Astrocyte of the spinal cord (primary cell): ENCODE results near the gene SLC24A1.
A peak's percentile ranks its signal among the peaks of the same experiment; 100 is the strongest.

Experiments used
- DNase-seq: peaks from one replicate; pipeline ENCODE4 v3.0.0; 2011; ENCODE audit warnings: low read depth, low spot score
- H3K4me3 ChIP-seq: 2 replicates; pipeline ENCODE4 v1.5.1; 2011; ENCODE audit warnings: low read depth, mild to moderate bottlenecking, low read length, moderate library complexity
- CTCF ChIP-seq: IDR thresholded peaks from 2 replicates; pipeline ENCODE4 v1.5.1; 2012; ENCODE audit warnings: low read depth, mild to moderate bottlenecking, low read length, inconsistent platforms
- in situ Hi-C: cut with HindIII; loops from 2 replicates; pipeline ENCODE4 v1.10.0; 2017; ENCODE audit warnings: low sequenced_read_pairs

The SLC24A1 gene

GRCh38 chr15:65653341-65653740, 31.6 kb downstream of the SLC24A1 start:
- in situ Hi-C loops: no loop called here
- no peak overlapping the region for H3K4me3 ChIP-seq
- DNase-seq: peak; percentile 31
- TF ChIP-seq CTCF: no peak

GRCh38 chr15:65653801-65654521, 32.2 kb downstream of the SLC24A1 start:
- in situ Hi-C loops: no loop called here
- no peak for TF ChIP-seq CTCF
- no peak overlapping the region for H3K4me3 ChIP-seq
- no peak for DNase-seq

- no peak for TF ChIP-seq CTCF
- in situ Hi-C loops: no loop called here
- peak; percentile 32 for DNase-seq
- H3K4me3 ChIP-seq: no peak overlapping the region
Observed at GRCh38 chr15:65655026-65655425, 33.3 kb downstream of the SLC24A1 start.

GRCh38 chr15:65655457-65655856, 33.7 kb downstream of the SLC24A1 start:
- no peak overlapping the region for H3K4me3 ChIP-seq
- TF ChIP-seq CTCF: no peak
- in situ Hi-C loops: no loop called here
- no peak for DNase-seq

- H3K4me3 ChIP-seq: no peak overlapping the region
- in situ Hi-C loops: no loop called here
- TF ChIP-seq CTCF: no peak
- no peak for DNase-seq
Observed at GRCh38 chr15:65659502-65660052, 37.8 kb downstream of the SLC24A1 start.

GRCh38 chr15:65660927-65661326, 39.2 kb downstream of the SLC24A1 start:
- in situ Hi-C loops: no loop called here
- TF ChIP-seq CTCF: no peak
- no peak for DNase-seq
- H3K4me3 ChIP-seq: no peak overlapping the region
